Measurements from ENCODE around the gene COPA. TPM values are rescaled to one million over a fixed set of nuclear protein-coding genes. Genes with fewer than 3 reads are reported as not detected.
A peak's percentile ranks its signal among the peaks of the same experiment; 100 is the strongest.

COPA gene
- total and polyA plus RNA-seq, 12 donors, result 48.2 to 122 (median 109) TPM

DNA sequence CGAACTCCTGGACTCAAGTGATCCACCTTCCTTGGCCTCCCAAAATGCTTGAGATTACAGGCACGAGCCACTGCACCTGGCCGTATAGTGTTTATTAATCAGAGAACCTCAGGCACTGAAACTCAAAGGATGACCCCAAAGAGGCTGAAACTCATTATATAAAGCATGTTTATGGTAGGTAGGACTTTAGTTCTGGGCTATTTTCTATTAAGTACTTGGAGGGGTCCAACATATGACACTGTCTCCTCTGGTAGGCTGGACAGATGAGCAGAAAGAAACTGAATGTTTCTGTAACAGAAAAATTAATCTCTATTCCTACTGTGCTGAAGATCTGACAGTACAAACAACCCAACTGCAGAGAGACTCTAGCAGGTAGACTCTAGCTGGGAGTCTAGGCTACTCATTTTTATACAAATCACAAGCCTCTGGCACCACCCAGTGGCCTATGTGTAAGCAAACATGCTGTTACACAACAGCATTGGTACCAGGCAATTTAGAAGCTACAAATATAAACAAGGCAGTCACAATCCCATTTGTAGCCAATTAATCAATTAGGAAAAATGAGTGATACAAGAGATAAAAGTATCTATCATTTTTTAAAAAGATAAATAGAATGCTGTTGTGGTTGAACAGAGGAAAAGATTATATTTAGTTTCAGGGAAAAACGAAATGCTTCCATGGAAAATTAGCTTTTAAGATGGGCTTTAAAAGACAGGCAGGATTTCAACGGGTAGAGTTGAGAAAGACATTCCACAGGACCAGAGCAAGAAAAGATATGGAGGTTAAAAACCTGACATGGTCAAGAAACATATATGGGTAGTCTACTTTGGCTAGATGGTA lies 91.1 kb downstream of the COPA start:
- no peak overlapping the region for H3K4me3 ChIP-seq
- TF ChIP-seq, protein P1, sequence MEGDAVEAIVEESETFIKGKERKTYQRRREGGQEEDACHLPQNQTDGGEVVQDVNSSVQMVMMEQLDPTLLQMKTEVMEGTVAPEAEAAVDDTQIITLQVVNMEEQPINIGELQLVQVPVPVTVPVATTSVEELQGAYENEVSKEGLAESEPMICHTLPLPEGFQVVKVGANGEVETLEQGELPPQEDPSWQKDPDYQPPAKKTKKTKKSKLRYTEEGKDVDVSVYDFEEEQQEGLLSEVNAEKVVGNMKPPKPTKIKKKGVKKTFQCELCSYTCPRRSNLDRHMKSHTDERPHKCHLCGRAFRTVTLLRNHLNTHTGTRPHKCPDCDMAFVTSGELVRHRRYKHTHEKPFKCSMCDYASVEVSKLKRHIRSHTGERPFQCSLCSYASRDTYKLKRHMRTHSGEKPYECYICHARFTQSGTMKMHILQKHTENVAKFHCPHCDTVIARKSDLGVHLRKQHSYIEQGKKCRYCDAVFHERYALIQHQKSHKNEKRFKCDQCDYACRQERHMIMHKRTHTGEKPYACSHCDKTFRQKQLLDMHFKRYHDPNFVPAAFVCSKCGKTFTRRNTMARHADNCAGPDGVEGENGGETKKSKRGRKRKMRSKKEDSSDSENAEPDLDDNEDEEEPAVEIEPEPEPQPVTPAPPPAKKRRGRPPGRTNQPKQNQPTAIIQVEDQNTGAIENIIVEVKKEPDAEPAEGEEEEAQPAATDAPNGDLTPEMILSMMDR (IDR thresholded peaks at IDR 0.05), result peak; percentile 42 to 84 (median 71)
- peaks cover 0 to 54% (median 30%) of the 10 kb centered on the region in 9 donors for H3K4me1 ChIP-seq
- H3K36me3 ChIP-seq, result peaks cover 0 to 49% (median 0%) of the 10 kb centered on the region in 9 donors
- intact Hi-C loops (cut with DNase I), result loop anchor here in 9 of 10 donors (1.0 to 10.0 kb wide), 9 partner anchors 55 to 157 kb away; partner anchors contain the start of genes CASQ1 (in 4 of the 9) and IGSF8 (in 1 of the 9)
- peak overlapping the region in 6 of 10 donors; percentile 15 to 51 (median 44) for H3K27ac ChIP-seq
- no peaks in the 10 kb centered on the region for H3K9me3 ChIP-seq
- 67 to 69% methylated on average over 5 of the region's 5 CpGs for WGBS, 2 donors
- H3K27me3 ChIP-seq, result no peaks in the 10 kb centered on the region
- DNase-seq (peak in 1 of 2 donors; percentile 78), ATAC-seq (peak; percentile 88 to 97 (median 93))

DNA sequence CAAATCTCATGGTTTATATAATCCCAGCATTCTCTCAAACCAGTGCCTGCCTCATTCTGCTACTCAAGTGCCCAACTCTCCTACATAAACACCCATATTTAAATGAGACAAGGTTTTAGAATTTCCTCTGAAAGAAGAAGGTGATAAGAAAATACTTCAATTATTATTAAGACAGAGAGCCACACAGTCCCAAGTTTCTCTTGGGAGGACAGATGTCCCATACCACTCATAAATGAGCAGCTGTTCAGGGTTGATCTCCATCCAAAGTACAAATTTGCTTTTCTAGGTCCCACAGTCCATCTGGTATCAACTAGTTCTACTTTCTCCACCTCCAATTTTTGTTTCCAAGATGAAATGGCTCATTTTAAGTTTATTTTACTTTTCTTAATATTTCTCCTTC lies 92.0 kb downstream of the COPA start:
- peak in 5 of 8 donors; percentile 20 to 56 (median 48) for ATAC-seq
- Histone ChIP-seq H3K4me3 (no peak overlapping the region), H3K27me3 (no peaks in the 10 kb centered on the region), H3K4me1 (peaks cover 0 to 54% (median 30%) of the 10 kb centered on the region in 9 donors), H3K27ac (peak overlapping the region in 5 of 10 donors; percentile 15 to 51 (median 46)), H3K36me3 (peaks cover 0 to 49% (median 0%) of the 10 kb centered on the region in 9 donors), H3K9me3 (no peaks in the 10 kb centered on the region)
- intact Hi-C loops (cut with DNase I), result loop anchor here in 6 of 10 donors (5.0 to 10.0 kb wide), 5 partner anchors 54 to 156 kb away; partner anchors contain the start of genes CASQ1 (in 4 of the 6) and IGSF8 (in 1 of the 6)
- DNase-seq, result no peak
- TF ChIP-seq, protein P1 (IDR thresholded peaks at IDR 0.05), result no peak

DNA sequence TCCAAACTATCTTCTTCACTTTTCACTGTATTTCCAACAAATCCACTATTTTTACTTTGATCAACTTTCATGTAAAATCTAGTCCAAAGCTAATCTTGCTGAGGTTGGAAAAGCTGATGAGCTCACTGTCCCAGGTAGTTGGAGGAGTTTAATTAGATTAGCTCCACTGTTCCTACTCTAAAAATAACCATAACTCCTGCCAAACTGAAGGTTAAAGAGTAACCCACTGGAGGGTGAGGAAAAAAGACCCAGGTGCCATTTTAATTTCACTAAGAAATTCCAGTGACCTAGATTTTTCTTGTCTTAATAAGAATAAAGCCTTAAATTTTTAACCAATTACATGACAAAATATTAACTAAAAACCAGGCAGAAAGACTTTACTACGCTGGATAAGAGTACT lies 96.0 kb downstream of the COPA start:
- peaks cover 0 to 45% (median 0%) of the 10 kb centered on the region in 9 donors for H3K36me3 ChIP-seq
- H3K27ac ChIP-seq, result peak overlapping the region in 8 of 10 donors; percentile 20 to 68 (median 38)
- intact Hi-C loops (cut with DNase I), result loop anchor here in 1 of 10 donors (10.0 kb wide), 1 partner anchor 52 kb away; the partner anchor contains the start of gene CASQ1
- TF ChIP-seq, protein P1 (IDR thresholded peaks at IDR 0.05), result no peak
- DNase-seq (no peak), ATAC-seq (peak in 4 of 8 donors; percentile 48 to 70 (median 58))
- peaks cover 0 to 78% (median 61%) of the 10 kb centered on the region in 9 donors for H3K4me1 ChIP-seq
- no peak overlapping the region for H3K4me3 ChIP-seq
- H3K27me3 ChIP-seq, result no peaks in the 10 kb centered on the region
- no peaks in the 10 kb centered on the region for H3K9me3 ChIP-seq
- WGBS, 2 donors, result 93 to 97% methylated on average over 1 of the region's 1 CpG

DNA sequence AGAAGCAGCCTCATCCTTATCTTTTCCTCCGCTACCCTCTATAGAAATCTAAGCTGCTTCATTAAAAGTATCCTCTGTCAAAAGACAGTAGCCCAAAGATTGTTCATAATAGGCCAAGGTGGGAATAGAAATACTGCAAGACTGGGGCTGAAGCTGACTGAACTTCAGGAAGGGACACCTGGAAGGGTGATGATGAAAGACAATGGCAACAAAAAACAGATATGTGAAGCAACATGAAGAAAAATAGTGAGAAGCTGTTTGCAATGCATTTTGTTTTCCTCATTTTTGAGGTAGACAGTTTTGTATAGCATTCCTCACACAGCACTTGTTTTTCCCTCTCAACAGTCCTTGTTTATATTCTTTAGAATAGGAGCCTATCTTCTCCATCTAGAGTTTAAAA lies 97.6 kb downstream of the COPA start:
- intact Hi-C loops (cut with DNase I), result loop anchor here in 1 of 10 donors (10.0 kb wide), 1 partner anchor 51 kb away; the partner anchor contains the start of gene CASQ1
- peaks cover 0 to 49% (median 4%) of the 10 kb centered on the region in 9 donors for H3K36me3 ChIP-seq
- 53 to 71% methylated on average over 1 of the region's 1 CpG for WGBS, 2 donors
- DNase-seq (no peak), ATAC-seq (no peak)
- no peaks in the 10 kb centered on the region for H3K9me3 ChIP-seq
- TF ChIP-seq, protein P1 (IDR thresholded peaks at IDR 0.05), result no peak
- H3K27ac ChIP-seq, result peak overlapping the region in 5 of 10 donors; percentile 16 to 61 (median 50)
- peaks cover 0 to 62% (median 48%) of the 10 kb centered on the region in 9 donors for H3K4me1 ChIP-seq
- no peaks in the 10 kb centered on the region for H3K27me3 ChIP-seq
- no peak overlapping the region for H3K4me3 ChIP-seq

Data from heart right ventricle (tissue), 16 donors.